K562 (cell line): ENCODE results near the gene EPS8L1. TPM values are rescaled to one million over a fixed set of nuclear protein-coding genes. Genes with fewer than 3 reads are reported as not detected.

Experiments used
- ARNT ChIP-seq, 2 experiments: fragments of 450-650 bp; IDR thresholded peaks; 2 replicates each; pipeline ENCODE4 v1.6.1; 2016; ENCODE audit warnings: mild to moderate bottlenecking in 1 of 2
- BCOR ChIP-seq: fragments of 450-650 bp; IDR thresholded peaks from 2 replicates; pipeline ENCODE4 v1.6.1; 2016
- CHCHD3 ChIP-seq: fragments of 250-450 bp; sonication (Bioruptor Pico); IDR thresholded peaks from 2 replicates; pipeline ENCODE4 v2.1.2; 2022; ENCODE audit warnings: mild to moderate bottlenecking
- CREB3L1 ChIP-seq: fragments of 450-650 bp; IDR thresholded peaks from 2 replicates; pipeline ENCODE4 v1.6.1; 2014; ENCODE audit warnings: low read depth, mild to moderate bottlenecking, moderate library complexity, borderline replicate concordance
- CREBBP ChIP-seq: IDR thresholded peaks from one replicate; pipeline ENCODE4 v1.6.1; 2012; ENCODE audit warnings: low read depth, mild to moderate bottlenecking, control low read depth, inconsistent platforms, low read length
- HMGN3 ChIP-seq: IDR thresholded peaks from 2 replicates; pipeline ENCODE4 v1.6.1; 2011; ENCODE audit warnings: borderline replicate concordance, low read depth, mild to moderate bottlenecking, mixed read lengths, low read length; ENCODE audit not compliant: insufficient read length; ENCODE audit errors: extremely low read depth
- HNRNPH1 ChIP-seq: fragments of 200-400 bp; formaldehyde crosslinking; optimal IDR thresholded peaks from 2 replicates; pipeline ENCODE3; 2017; ENCODE audit warnings: low read depth, mild to moderate bottlenecking, low read length, moderate library complexity
- ILK ChIP-seq: fragments of 450-650 bp; IDR thresholded peaks from 2 replicates; pipeline ENCODE4 v1.6.1; 2016; ENCODE audit warnings: missing genetic modification characterization, low read depth, mild to moderate bottlenecking, missing compliant biosample characterization, moderate library complexity, borderline replicate concordance
- POLR2H ChIP-seq: IDR thresholded peaks from 2 replicates; pipeline ENCODE4 v1.6.1; 2016; ENCODE audit warnings: missing genetic modification characterization, low read depth, mild to moderate bottlenecking, control low read depth, missing compliant biosample characterization, moderate library complexity
- RAD21 ChIP-seq, 2 experiments: fragments of 250-450 bp in 1 of 2; fragments of 450-650 bp in 1 of 2; sonication (Bioruptor Pico) in 1 of 2; formaldehyde crosslinking in 1 of 2; IDR thresholded peaks in 1 of 2; conservative IDR thresholded peaks in 1 of 2; 2 replicates each; pipeline versions ENCODE4 v1.4.0 to v1.8.0; 2020 to 2022; ENCODE audit warnings: mild to moderate bottlenecking in 2 of 2, moderate library complexity in 1 of 2
- RHOXF2B ChIP-seq: fragments of 250-450 bp; sonication (Bioruptor Pico); conservative IDR thresholded peaks from 2 replicates; pipeline ENCODE4 v1.5.1; 2021
- SRF ChIP-seq, 2 experiments: fragments of 250-450, 450-650 bp in 1 of 2; sonication (Bioruptor Pico) in 1 of 2; sonication (generic) in 1 of 2; formaldehyde crosslinking; IDR thresholded peaks; 2 replicates each; pipeline versions ENCODE4 v1.5.0 to v1.5.1; 2020 to 2022; ENCODE audit warnings: mild to moderate bottlenecking in 1 of 2, missing genetic modification reagents in 1 of 2
- WHSC1 ChIP-seq: IDR thresholded peaks from one replicate; pipeline ENCODE4 v1.6.1; 2012; ENCODE audit warnings: low read length, control low read depth, inconsistent platforms
- ZBTB7A ChIP-seq: IDR thresholded peaks from 2 replicates; pipeline ENCODE4 v1.6.1; 2011; ENCODE audit warnings: low read depth, mild to moderate bottlenecking, low read length, moderate library complexity, borderline replicate concordance; ENCODE audit not compliant: control insufficient read depth
- ZNF274 ChIP-seq: IDR thresholded peaks from 2 replicates; pipeline ENCODE4 v1.6.1; 2011; ENCODE audit warnings: low read depth, mild to moderate bottlenecking, low read length, moderate library complexity, borderline replicate concordance
- ZNF395 ChIP-seq: fragments of 200-800 bp; sonication (Bioruptor generic); IDR thresholded peaks from 2 replicates; pipeline ENCODE4 v1.6.1; 2017; ENCODE audit warnings: missing genetic modification characterization, missing compliant biosample characterization
- ZNF764 ChIP-seq: fragments of 250-450 bp; sonication (Bioruptor Pico); IDR thresholded peaks from 2 replicates; pipeline ENCODE4 v1.4.0; 2020; ENCODE audit warnings: low read depth, mild to moderate bottlenecking, moderate library complexity
- polyA plus RNA-seq, 8 experiments: library from polyadenylated mRNA; depleted of rRNA in 4 of 8; stranded (reverse) in 5 of 8; unstranded in 3 of 8; fragments of >200 nt; fragmentation: Nextera tagmentation in 2 of 8; fragmentation: Illumina TruSeq in 1 of 8; extraction: Ambion mirVana in 2 of 8; extraction: Trizol in 1 of 8; gene quantifications; 2 replicates each; pipeline versions ENCODE4 v1.2.1 to v1.2.3, GENCODE V29; 2011 to 2014; ENCODE audit warnings: inconsistent platforms in 1 of 8, missing spikeins in 1 of 8
- total RNA-seq, 7 experiments: library from RNA; depleted of rRNA in 6 of 7; stranded (reverse); fragments of >200 nt in 6 of 7; fragmentation: Illumina TruSeq in 2 of 7; extraction: Trizol in 2 of 7; gene quantifications; 2 replicates each; pipeline versions ENCODE4 v1.2.1 to v1.2.3, GENCODE V29; 2011 to 2021; ENCODE audit warnings: low replicate concordance in 1 of 7
- TF ChIP-seq, protein P1 (sequence below): IDR thresholded peaks from 3 replicates; pipeline ENCODE4 v1.6.1; 2011; ENCODE audit warnings: borderline replicate concordance, mild to moderate bottlenecking; ENCODE audit not compliant: insufficient read length, insufficient read depth
- TF ChIP-seq, protein P2 (sequence below): fragments of 450-650 bp; IDR thresholded peaks from 2 replicates; pipeline ENCODE4 v1.6.1; 2018; ENCODE audit not compliant: partially characterized antibody

Gene EPS8L1
- total and polyA plus RNA-seq, 9 of the 15 experiments (the other 6 are each of a cell fraction or from before 2014, with no cell fraction given), result 0.35 to 22.1 (median 11.9) TPM

DNA sequence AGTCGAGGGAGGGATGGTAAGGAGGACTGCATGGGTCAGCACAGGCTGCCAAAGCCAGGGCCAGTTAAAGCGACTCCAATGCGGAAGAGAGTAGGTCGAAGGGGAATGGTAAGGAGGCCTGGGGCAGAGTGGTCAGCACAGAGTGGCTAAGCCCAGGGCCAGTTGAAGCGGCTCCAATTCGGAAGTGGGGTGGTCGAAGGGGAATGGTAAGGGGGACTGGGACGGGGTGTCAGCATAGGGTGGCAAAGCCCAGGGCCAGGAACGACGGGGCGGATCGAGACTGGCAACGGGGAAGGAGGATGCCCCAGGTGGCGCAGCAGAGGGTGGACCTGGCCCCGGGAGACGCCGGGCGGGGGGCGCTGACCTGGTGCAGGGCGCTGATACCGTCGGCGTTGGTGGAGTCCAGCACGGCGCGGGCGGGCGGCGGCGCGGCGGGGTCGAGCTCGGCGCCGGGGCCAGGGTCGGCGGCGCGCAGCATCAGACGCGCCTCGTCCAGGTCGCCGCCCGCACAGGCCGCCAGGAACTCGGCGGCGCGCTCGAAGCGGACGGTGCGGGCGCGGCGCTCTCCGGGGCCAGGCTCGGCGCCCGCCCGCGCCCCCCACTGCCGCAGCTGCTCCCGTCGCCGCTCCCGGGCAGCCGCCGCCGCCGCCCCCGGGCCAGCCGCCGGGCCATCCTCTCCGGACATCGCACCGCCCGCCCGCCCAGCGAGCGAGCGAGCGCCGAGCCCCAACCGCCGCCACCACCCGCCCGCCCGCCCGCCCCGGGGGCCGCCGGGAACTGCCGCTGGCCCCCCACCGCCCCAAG lies 41.4 kb downstream of the EPS8L1 start, which contains the start of gene PPP1R12C (continued):
- TF ChIP-seq CREBBP (no peak), RAD21 (CRISPR knock-in tag; conservative IDR thresholded peaks at IDR 0.05 in 1 of 2, IDR thresholded peaks at IDR 0.05 in 1 of 2) (no peak), CREB3L1 (no peak), ILK (tag) (no peak), RHOXF2B (CRISPR knock-in tag) (no peak), ZNF395 (CRISPR knock-in tag) (no peak), ZNF274 (no peak), SRF (CRISPR knock-in tag; IDR thresholded peaks at IDR 0.05) (no peak), HNRNPH1 (no peak), HMGN3 (no peak), BCOR (no peak), CHCHD3 (no peak), ARNT (IDR thresholded peaks at IDR 0.05) (no peak), WHSC1 (no peak), ZBTB7A (peak; percentile 33; the same call in 1 of the 2 replicates), POLR2H (tag) (no peak), ZNF764 (CRISPR knock-in tag) (no peak)
- TF ChIP-seq, protein P1, sequence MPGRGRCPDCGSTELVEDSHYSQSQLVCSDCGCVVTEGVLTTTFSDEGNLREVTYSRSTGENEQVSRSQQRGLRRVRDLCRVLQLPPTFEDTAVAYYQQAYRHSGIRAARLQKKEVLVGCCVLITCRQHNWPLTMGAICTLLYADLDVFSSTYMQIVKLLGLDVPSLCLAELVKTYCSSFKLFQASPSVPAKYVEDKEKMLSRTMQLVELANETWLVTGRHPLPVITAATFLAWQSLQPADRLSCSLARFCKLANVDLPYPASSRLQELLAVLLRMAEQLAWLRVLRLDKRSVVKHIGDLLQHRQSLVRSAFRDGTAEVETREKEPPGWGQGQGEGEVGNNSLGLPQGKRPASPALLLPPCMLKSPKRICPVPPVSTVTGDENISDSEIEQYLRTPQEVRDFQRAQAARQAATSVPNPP, result no peak
- TF ChIP-seq, protein P2, sequence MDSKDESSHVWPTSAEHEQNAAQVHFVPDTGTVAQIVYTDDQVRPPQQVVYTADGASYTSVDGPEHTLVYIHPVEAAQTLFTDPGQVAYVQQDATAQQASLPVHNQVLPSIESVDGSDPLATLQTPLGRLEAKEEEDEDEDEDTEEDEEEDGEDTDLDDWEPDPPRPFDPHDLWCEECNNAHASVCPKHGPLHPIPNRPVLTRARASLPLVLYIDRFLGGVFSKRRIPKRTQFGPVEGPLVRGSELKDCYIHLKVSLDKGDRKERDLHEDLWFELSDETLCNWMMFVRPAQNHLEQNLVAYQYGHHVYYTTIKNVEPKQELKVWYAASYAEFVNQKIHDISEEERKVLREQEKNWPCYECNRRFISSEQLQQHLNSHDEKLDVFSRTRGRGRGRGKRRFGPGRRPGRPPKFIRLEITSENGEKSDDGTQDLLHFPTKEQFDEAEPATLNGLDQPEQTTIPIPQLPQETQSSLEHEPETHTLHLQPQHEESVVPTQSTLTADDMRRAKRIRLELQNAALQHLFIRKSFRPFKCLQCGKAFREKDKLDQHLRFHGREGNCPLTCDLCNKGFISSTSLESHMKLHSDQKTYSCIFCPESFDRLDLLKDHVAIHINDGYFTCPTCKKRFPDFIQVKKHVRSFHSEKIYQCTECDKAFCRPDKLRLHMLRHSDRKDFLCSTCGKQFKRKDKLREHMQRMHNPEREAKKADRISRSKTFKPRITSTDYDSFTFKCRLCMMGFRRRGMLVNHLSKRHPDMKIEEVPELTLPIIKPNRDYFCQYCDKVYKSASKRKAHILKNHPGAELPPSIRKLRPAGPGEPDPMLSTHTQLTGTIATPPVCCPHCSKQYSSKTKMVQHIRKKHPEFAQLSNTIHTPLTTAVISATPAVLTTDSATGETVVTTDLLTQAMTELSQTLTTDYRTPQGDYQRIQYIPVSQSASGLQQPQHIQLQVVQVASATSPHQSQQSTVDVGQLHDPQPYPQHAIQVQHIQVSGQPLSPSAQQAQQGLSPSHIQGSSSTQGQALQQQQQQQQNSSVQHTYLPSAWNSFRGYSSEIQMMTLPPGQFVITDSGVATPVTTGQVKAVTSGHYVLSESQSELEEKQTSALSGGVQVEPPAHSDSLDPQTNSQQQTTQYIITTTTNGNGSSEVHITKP, result peak; percentile 19
